GM20431 (cell line): ENCODE results near the gene ANO2.
"Not testable (repeated sequence)": the region's sequence is repeated elsewhere in the genome, so short reads cannot be mapped to it uniquely, and the experiment has no call there.

ENCODE experiments used
- in situ Hi-C: fragments of 300-500 bp; cut with MseI, MboI; formaldehyde crosslinking; loops from one replicate; pipeline ENCODE4 v1.15.0; 2020; ENCODE audit warnings: low sequenced_read_pairs; ENCODE audit not compliant: unreplicated experiment

ANO2 gene

DNA sequence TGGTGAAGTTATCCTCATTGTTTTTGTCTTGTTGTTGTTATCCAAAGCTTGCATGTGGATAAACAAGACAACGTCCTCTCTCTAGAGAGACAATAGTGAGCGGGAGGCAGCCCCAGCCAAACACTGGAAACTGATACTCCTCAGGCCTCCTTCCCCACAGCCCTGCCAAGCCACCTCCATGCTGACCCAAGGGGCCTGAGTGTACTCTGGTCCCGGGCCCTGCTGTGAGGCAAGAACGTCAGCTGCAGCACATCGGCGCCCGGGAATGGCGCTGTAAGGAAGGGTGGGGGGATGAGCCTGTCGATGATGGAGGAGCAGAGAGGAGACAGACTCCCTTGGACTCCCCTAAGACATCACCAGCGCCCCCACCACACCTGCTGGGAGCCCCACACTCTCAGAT, 83.6 kb downstream of the ANO2 start:
- in situ Hi-C loops = no loop called here

- in situ Hi-C loops = no loop called here
Observed at GRCh38 chr12:5856692-5857091, 88.4 kb downstream of the ANO2 start.

DNA sequence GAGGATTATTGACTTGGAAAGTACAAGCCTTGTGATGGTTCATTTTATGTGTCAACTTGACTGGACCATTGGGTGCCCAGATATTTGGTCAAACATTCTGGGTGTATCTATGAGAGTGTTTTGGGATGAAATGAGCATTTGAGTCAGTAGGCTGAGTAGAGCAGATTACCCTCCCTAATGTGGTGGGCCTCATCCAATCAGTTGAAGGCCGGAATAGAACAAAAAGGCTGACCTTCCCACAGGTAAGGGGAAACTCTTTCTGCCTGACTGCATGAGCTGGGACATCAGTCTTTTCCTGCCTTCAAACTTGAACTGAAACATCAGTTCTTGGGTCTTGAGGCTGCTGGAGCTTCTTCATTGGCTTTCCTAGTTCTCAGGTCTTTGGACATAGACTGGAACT, 98.1 kb downstream of the ANO2 start:
- in situ Hi-C loops = no loop called here

DNA sequence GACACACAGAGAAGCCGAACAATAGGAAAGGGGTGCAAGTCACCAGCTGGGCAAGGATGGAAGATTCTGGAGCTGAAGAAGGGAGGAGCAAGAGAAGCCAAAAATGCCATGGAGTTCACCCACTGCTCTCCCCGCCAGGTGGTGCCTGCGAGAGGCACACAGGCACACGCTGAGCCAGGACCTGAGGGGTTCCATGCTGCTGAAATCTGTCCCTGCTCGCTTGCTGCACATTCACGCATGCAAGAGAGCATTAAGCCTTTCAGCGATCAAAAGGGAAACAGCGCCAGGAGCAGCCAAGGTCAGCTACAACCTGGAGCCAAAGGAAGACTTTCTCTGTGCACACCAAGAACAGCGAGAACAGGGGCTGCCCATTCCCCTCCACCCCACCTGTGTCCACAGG, 104.1 kb downstream of the ANO2 start:
- in situ Hi-C loops = no loop called here

DNA sequence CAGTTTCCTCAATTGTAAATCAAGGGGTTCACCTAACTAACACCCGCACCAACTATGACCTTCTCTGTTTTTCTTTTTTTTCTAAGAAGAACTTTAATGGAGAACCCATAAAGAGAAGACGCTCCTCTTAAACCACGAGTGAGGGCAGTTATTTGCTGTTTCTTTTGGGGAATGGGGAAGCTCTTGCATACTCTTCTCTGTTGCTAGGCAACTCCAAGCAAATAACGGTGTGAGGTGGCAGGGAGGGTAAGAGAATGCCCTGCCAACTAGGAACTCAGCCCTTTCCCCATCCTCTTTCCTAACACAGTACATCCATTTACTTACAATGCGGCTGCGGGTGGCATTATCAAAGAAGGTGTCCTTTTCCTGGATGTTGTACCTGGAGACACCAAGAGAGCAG, 114.9 kb downstream of the ANO2 start:
- in situ Hi-C loops = no loop called here

GRCh38 chr12:5827591-5827990, 117.5 kb downstream of the ANO2 start:
- in situ Hi-C loops = no loop called here

- in situ Hi-C loops = not testable (repeated sequence)
Observed at GRCh38 chr12:5825761-5826160, 119.3 kb downstream of the ANO2 start.

GRCh38 chr12:5818877-5819276, 126.2 kb downstream of the ANO2 start:
- in situ Hi-C loops = not testable (repeated sequence)

DNA sequence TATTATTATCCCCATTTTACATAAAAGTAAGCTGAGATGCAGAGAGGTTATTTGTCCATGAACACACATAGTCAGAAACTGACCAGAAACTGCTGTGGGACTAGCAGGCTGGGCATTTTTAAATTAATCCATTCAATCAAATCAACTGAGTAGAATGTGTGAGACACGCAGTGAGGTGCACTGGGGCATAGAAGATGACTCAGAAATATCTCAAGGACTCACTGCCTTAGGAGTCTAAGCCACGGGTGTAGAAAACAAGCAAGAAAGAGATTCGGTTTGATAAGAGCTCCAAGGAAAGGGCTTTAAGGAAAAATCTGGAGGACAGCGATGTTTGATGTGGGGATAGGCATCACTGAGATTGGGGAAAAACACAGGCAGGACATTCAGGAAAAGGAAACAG, 127.8 kb downstream of the ANO2 start:
- in situ Hi-C loops = no loop called here

GRCh38 chr12:5809586-5809985, 135.5 kb downstream of the ANO2 start:
- in situ Hi-C loops = no loop called here

- in situ Hi-C loops = no loop called here
Observed at GRCh38 chr12:5808981-5809380, 136.1 kb downstream of the ANO2 start.

DNA sequence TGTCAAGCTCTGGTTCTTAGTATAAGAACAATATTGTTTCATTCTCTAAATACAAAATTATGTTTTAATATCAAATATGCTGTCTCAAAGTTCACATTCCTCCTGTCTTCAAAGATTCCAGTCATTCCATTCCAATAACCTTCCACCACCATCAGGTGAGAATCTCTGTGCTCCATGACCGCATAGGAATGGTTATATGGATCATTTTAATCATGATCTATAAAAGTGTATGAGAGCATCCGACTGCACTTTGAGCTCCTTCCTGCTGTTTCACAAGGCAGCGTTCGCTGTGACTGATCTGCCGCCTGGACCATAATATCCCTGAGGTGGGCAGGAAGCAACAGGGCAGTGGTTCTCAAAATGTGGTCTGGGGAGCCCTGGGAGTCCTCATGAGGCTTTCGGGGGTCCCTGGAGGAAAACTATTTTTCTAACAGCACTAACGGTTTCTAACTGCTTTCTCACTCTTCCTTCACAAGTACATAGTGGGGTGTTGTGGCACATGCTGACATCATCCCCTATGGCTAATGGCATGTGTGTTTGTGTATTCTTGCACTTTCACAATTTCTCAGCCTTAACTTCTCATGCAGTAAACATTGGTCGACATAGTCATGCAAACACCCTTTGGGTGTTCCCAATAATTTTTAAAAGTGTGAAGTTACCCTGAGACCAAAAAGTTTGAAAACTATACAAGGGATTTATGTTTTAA, 137.4 kb downstream of the ANO2 start:
- in situ Hi-C loops = no loop called here

DNA sequence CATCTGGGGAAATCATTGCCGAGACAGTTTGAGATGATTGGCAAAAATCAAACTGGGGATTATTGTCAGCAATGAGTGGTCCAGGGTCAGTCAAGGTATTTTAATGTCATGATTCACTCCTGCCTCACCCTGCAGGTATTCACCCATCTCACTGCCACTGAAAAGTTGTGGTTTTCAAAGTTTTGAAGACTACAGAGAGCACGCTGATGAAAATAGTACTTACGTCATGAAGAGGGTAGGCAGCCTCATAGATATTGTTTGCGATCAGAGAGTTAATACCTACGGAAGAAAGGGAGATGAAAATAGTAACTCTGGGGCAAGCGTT, 138.0 kb downstream of the ANO2 start:
- in situ Hi-C loops = no loop called here

DNA sequence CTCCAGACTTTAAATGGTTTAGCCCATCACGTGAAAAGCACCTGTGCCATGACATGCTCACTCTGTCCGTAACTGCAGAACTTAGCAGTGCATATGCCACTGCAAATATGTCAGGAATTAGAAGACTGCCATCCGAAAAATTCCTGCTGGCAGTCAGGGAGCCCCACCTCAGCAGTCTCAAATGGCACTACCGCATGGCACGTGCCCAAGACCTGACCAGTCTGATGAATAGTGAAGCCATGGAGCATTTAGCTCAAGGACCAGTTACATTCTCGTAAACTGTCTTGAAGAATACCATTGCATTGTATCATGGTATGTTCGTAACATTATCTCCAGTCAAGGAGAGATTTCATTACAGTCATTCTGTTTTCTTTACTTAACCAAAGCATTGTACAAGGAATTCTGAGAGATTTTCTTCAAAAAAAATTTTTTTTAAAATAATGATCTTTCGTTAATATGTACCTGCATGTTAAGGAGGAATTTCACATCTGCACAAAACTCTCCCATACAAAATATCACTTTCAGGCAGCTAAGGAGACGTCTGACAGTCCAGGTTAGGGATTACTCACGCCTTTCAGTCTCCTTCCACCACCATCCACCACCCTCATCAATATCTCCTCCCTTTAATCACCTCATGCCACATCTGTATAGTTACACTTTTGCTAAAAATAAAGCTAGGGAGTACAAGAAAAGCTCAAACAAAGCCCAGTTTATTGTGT, 138.5 kb downstream of the ANO2 start:
- in situ Hi-C loops = no loop called here

GRCh38 chr12:5803532-5803931, 141.5 kb downstream of the ANO2 start:
- in situ Hi-C loops = no loop called here

GRCh38 chr12:5798242-5799015, 146.6 kb downstream of the ANO2 start:
- in situ Hi-C loops = no loop called here

GRCh38 chr12:5797661-5798060, 147.4 kb downstream of the ANO2 start:
- in situ Hi-C loops = no loop called here

- in situ Hi-C loops = no loop called here
Observed at GRCh38 chr12:5796959-5797225, 148.2 kb downstream of the ANO2 start.

- in situ Hi-C loops = no loop called here
Observed at GRCh38 chr12:5796171-5796958, 148.7 kb downstream of the ANO2 start.

DNA sequence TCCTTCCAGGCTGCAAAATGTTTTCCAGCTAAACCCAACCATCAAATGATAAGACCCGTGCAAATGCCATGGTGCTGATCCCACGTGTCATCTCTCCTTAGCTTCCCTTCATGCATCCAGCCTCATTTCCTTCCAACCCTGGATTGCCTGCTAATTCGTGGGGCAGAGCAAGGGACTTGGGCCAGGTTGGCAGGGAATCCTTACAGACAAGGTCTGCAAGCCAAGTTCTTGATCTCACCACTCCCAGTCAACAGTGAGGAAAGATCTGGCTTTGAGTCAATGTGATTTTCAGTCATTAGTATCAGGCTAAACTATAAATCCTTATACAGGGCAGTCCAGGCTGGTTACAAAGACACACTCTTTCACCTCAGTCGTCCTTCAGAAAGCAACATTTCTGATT, 150.9 kb downstream of the ANO2 start:
- in situ Hi-C loops = no loop called here

GRCh38 chr12:5792343-5792742, 152.7 kb downstream of the ANO2 start:
- in situ Hi-C loops = no loop called here
